SK-N-SH treated with all-trans-retinoic acid at 6 μM for 48 hours (cell line): Measurements from ENCODE around the gene NEGR1.

Experiments
- ARNTL ChIP-seq: fragments of 450-650 bp; formaldehyde crosslinking; IDR thresholded peaks from 2 replicates; pipeline ENCODE4 v1.5.0; 2020; ENCODE audit warnings: low read depth, mild to moderate bottlenecking, moderate library complexity, borderline replicate concordance
- CSDC2 ChIP-seq: fragments of 250-450 bp; sonication (Bioruptor Pico); IDR thresholded peaks from 2 replicates; pipeline ENCODE4 v1.5.0; 2020; ENCODE audit warnings: mild to moderate bottlenecking, moderate library complexity
- ZFP30 ChIP-seq: fragments of 450-650 bp; formaldehyde crosslinking; IDR thresholded peaks from 2 replicates; pipeline ENCODE4 v1.5.0; 2022; ENCODE audit warnings: mild to moderate bottlenecking, moderate library complexity
- ZNF8 ChIP-seq: fragments of 450-650 bp; formaldehyde crosslinking; IDR thresholded peaks from 2 replicates; pipeline ENCODE4 v1.5.0; 2020; ENCODE audit warnings: mild to moderate bottlenecking, moderate library complexity
- TF ChIP-seq, protein P1 (sequence below): fragments of 250-450 bp; sonication (Bioruptor Pico); IDR thresholded peaks from 2 replicates; pipeline ENCODE4 v1.8.0; 2020; ENCODE audit warnings: mild to moderate bottlenecking, moderate library complexity, borderline replicate concordance
- TF ChIP-seq, protein P2 (sequence below): fragments of 250-450 bp; sonication (Bioruptor Pico); IDR thresholded peaks from 2 replicates; pipeline ENCODE4 v1.5.0; 2020; ENCODE audit warnings: mild to moderate bottlenecking, moderate library complexity
- TF ChIP-seq, protein P3 (sequence below): fragments of 250-450 bp; sonication (Bioruptor Pico); IDR thresholded peaks from 2 replicates; pipeline ENCODE4 v1.5.1; 2020; ENCODE audit warnings: low read depth, mild to moderate bottlenecking, moderate library complexity

DNA sequence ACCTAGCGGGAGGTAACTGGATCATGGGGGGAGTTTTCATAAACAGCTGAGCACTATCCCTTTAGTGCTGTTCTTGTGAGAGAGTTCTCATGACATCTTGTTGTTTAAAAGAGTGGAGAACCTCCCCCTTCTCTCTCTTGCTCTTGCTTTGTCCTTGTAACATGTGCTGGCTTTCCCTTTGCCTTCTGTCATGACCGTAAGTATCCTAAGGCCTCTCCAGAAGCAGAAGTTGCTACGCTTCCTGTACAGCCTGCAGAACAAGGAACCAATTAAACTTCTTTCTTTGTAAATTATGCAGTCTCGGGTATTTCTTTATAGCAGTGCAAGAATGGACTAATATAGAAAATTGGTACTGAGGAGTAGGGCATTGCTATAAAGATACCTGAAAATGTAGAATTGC, 515.6 kb downstream of the NEGR1 start:
- TF ChIP-seq, protein P1, sequence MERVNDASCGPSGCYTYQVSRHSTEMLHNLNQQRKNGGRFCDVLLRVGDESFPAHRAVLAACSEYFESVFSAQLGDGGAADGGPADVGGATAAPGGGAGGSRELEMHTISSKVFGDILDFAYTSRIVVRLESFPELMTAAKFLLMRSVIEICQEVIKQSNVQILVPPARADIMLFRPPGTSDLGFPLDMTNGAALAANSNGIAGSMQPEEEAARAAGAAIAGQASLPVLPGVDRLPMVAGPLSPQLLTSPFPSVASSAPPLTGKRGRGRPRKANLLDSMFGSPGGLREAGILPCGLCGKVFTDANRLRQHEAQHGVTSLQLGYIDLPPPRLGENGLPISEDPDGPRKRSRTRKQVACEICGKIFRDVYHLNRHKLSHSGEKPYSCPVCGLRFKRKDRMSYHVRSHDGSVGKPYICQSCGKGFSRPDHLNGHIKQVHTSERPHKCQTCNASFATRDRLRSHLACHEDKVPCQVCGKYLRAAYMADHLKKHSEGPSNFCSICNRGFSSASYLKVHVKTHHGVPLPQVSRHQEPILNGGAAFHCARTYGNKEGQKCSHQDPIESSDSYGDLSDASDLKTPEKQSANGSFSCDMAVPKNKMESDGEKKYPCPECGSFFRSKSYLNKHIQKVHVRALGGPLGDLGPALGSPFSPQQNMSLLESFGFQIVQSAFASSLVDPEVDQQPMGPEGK (CRISPR knock-in tag) = no peak
- TF ChIP-seq, protein P2, sequence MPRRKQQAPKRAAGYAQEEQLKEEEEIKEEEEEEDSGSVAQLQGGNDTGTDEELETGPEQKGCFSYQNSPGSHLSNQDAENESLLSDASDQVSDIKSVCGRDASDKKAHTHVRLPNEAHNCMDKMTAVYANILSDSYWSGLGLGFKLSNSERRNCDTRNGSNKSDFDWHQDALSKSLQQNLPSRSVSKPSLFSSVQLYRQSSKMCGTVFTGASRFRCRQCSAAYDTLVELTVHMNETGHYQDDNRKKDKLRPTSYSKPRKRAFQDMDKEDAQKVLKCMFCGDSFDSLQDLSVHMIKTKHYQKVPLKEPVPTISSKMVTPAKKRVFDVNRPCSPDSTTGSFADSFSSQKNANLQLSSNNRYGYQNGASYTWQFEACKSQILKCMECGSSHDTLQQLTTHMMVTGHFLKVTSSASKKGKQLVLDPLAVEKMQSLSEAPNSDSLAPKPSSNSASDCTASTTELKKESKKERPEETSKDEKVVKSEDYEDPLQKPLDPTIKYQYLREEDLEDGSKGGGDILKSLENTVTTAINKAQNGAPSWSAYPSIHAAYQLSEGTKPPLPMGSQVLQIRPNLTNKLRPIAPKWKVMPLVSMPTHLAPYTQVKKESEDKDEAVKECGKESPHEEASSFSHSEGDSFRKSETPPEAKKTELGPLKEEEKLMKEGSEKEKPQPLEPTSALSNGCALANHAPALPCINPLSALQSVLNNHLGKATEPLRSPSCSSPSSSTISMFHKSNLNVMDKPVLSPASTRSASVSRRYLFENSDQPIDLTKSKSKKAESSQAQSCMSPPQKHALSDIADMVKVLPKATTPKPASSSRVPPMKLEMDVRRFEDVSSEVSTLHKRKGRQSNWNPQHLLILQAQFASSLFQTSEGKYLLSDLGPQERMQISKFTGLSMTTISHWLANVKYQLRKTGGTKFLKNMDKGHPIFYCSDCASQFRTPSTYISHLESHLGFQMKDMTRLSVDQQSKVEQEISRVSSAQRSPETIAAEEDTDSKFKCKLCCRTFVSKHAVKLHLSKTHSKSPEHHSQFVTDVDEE (CRISPR knock-in tag) = no peak
- TF ChIP-seq ZNF8 (CRISPR knock-in tag) (no peak), CSDC2 (CRISPR knock-in tag) (no peak), ZFP30 (CRISPR knock-in tag) (no peak), ARNTL (CRISPR knock-in tag) (no peak)
- TF ChIP-seq, protein P3, sequence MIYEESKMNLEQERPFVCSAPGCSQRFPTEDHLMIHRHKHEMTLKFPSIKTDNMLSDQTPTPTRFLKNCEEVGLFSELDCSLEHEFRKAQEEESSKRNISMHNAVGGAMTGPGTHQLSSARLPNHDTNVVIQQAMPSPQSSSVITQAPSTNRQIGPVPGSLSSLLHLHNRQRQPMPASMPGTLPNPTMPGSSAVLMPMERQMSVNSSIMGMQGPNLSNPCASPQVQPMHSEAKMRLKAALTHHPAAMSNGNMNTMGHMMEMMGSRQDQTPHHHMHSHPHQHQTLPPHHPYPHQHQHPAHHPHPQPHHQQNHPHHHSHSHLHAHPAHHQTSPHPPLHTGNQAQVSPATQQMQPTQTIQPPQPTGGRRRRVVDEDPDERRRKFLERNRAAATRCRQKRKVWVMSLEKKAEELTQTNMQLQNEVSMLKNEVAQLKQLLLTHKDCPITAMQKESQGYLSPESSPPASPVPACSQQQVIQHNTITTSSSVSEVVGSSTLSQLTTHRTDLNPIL = no peak
